Endodermal cell (in vitro differentiated cells): ENCODE data around the gene POM121L2. TPM values are rescaled to one million over a fixed set of nuclear protein-coding genes. Genes with fewer than 3 reads are reported as not detected.

ENCODE experiments used
- DNase-seq: peaks from one replicate; pipeline ENCODE4 v3.0.0-alpha.2; 2017
- H3K27ac ChIP-seq: 2 replicates; pipeline ENCODE4 v1.5.1; 2013; ENCODE audit warnings: mild to moderate bottlenecking, low read depth, low read length, moderate library complexity
- H3K27me3 ChIP-seq: 2 replicates; pipeline ENCODE4 v1.6.1; 2013; ENCODE audit warnings: mild to moderate bottlenecking, low read length, moderate library complexity; ENCODE audit not compliant: insufficient read depth, control insufficient read depth, poor library complexity, severe bottlenecking
- H3K36me3 ChIP-seq: 2 replicates; pipeline ENCODE4 v1.7.0; 2013; ENCODE audit warnings: mild to moderate bottlenecking, low read length, moderate library complexity; ENCODE audit not compliant: control insufficient read depth, insufficient read depth
- H3K4me1 ChIP-seq: one replicate; pipeline ENCODE4 v1.7.0; 2013; ENCODE audit warnings: low read length; ENCODE audit not compliant: control insufficient read depth, insufficient read depth
- H3K4me3 ChIP-seq: 2 replicates; pipeline ENCODE4 v1.5.1; 2013; ENCODE audit warnings: mild to moderate bottlenecking, low read length, moderate library complexity
- H3K9ac ChIP-seq: 2 replicates; pipeline ENCODE4 v1.6.1; 2013; ENCODE audit warnings: mild to moderate bottlenecking, low read length, moderate library complexity; ENCODE audit not compliant: poor library complexity, severe bottlenecking; ENCODE audit errors: extremely low read depth
- H3K9me3 ChIP-seq: 2 replicates; pipeline ENCODE4 v1.6.1; 2013; ENCODE audit warnings: mild to moderate bottlenecking, low read length, moderate library complexity; ENCODE audit not compliant: control insufficient read depth
- H3K27ac Mint-ChIP-seq: 2 replicates; pipeline ENCODE4 v1.8.0; 2020; ENCODE audit warnings: mixed read lengths
- H3K27me3 Mint-ChIP-seq: 2 replicates; pipeline ENCODE4 v1.8.0; 2021; ENCODE audit warnings: mild to moderate bottlenecking, mixed read lengths; ENCODE audit not compliant: insufficient read depth
- H3K36me3 Mint-ChIP-seq: 2 replicates; pipeline ENCODE4 v1.8.0; 2020; ENCODE audit warnings: low read depth, mixed read lengths
- H3K4me1 Mint-ChIP-seq: 2 replicates; pipeline ENCODE4 v1.8.0; 2020; ENCODE audit warnings: mixed read lengths
- H3K4me3 Mint-ChIP-seq: 2 replicates; pipeline ENCODE4 v1.8.0; 2020; ENCODE audit warnings: mild to moderate bottlenecking, moderate library complexity, mixed read lengths
- H3K9me3 Mint-ChIP-seq: 2 replicates; pipeline ENCODE4 v1.8.0; 2020; ENCODE audit warnings: mild to moderate bottlenecking, mixed read lengths
- WGBS, 2 experiments: methylation state at CpG; one replicate each; pipeline versions ENCODE4 v1.1.5 to v1.1.7; 2013; ENCODE audit warnings: missing lambda C conversion rate in 2 of 2, mixed read lengths in 1 of 2; ENCODE audit not compliant: insufficient coverage in 1 of 2, insufficient read length in 1 of 2; 5-methylcytosine and 5-hydroxymethylcytosine counted together
- total RNA-seq, 2 donors: library from RNA; stranded (reverse); fragmentation: NEBNext Ultra II Directional in 1 of 2; extraction: Animal tissue kit (Norgen Biotek cat#: 25700) in 1 of 2; gene quantifications; 2 replicates in 1 of 2; 3 replicates in 1 of 2; pipeline ENCODE4 v1.2.1, GENCODE V29; 2021
- TF ChIP-seq, protein P1 (sequence below): fragments of 200-600 bp; sonication (generic); conservative IDR thresholded peaks from 2 replicates; pipeline ENCODE4 v1.5.0; 2021; ENCODE audit warnings: antibody characterized with exemption, mild to moderate bottlenecking

POM121L2 gene
- total RNA-seq, 2 donors from 2014 or later = 0.20 TPM; not detected in 1

DNA sequence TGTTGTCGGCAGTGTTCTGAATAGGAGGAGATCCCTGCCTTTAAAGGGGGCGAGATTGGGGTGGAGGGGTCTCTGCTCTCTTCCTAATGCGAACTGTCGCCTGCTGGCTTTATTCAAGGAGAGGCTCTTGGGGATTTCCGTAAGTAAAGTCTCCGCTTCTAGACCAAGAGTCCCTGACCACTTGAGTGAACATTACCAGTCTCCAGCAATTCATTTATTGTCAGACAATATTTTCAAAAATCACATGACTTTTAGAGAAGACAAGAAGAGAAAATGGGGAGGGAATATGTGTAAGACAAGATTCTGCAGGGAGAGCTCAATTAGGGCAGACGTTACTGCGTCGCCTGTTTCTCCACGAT lies 21.2 kb downstream of the POM121L2 start:
- no peak for DNase-seq
- H3K36me3 ChIP-seq = no peaks in the 10 kb centered on the region
- peak overlapping the region; percentile 12 for H3K27ac Mint-ChIP-seq
- H3K36me3 Mint-ChIP-seq = no peaks in the 10 kb centered on the region
- peaks cover 61% of the 10 kb centered on the region for H3K27me3 ChIP-seq
- peaks cover 2% of the 10 kb centered on the region for H3K9me3 Mint-ChIP-seq
- peaks cover 64% of the 10 kb centered on the region for H3K27me3 Mint-ChIP-seq
- H3K4me1 Mint-ChIP-seq = peaks cover 34% of the 10 kb centered on the region
- TF ChIP-seq, protein P1, sequence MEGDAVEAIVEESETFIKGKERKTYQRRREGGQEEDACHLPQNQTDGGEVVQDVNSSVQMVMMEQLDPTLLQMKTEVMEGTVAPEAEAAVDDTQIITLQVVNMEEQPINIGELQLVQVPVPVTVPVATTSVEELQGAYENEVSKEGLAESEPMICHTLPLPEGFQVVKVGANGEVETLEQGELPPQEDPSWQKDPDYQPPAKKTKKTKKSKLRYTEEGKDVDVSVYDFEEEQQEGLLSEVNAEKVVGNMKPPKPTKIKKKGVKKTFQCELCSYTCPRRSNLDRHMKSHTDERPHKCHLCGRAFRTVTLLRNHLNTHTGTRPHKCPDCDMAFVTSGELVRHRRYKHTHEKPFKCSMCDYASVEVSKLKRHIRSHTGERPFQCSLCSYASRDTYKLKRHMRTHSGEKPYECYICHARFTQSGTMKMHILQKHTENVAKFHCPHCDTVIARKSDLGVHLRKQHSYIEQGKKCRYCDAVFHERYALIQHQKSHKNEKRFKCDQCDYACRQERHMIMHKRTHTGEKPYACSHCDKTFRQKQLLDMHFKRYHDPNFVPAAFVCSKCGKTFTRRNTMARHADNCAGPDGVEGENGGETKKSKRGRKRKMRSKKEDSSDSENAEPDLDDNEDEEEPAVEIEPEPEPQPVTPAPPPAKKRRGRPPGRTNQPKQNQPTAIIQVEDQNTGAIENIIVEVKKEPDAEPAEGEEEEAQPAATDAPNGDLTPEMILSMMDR = no peak
- H3K27ac ChIP-seq = no peak overlapping the region
- peak overlapping the region; percentile 68 for H3K4me3 Mint-ChIP-seq
- peaks cover 7% of the 10 kb centered on the region for H3K9me3 ChIP-seq
- peaks cover 3% of the 10 kb centered on the region for H3K4me1 ChIP-seq
- WGBS, 2 experiments = 14 to 38% methylated on average over 4 to 10 of the region's 10 CpGs
- H3K9ac ChIP-seq = peak overlapping the region; percentile 23
- peak overlapping the region; percentile 85 for H3K4me3 ChIP-seq

DNA sequence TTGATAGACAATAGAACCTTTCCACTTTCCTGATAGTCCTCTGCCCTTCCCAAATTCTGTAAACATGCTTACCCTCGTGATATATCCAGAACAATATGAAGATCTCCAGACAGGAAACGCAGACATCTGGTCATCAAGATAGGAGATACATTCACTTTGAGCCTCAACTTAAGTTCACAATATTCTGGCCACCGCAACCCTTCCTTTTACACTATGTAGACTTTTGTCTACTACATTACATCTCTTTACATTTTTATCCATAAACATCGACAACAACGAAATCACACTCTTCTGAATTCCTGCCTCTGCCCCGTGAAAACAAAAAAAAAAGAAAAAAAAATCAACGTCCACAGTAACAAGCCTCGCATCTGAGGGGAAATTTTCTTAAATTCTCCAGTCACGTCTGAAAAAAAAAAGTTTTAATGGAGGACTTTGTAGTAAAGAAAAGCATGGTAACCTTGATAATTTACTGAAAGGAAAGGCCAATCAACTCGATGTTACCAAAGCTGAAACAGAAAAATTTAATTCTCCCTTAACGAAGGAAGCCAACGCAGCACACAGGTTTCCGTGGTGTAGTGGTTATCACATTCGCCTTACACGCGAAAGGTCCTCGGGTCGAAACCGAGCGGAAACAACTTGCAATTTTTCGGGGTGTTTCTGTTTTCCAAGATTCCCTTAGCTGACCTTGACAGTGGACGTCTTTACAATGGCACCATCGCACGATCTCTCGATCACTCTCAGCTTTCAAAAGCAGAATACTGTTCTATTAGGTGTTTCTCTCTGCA lies 21.8 kb downstream of the POM121L2 start:
- H3K4me1 Mint-ChIP-seq = peaks cover 29% of the 10 kb centered on the region
- H3K27ac Mint-ChIP-seq = no peak overlapping the region
- Histone ChIP-seq H3K27me3 (peaks cover 67% of the 10 kb centered on the region), H3K36me3 (no peaks in the 10 kb centered on the region), H3K9me3 (peaks cover 12% of the 10 kb centered on the region), H3K4me3 (peak overlapping the region; percentile 85), H3K9ac (peak overlapping the region; percentile 23), H3K4me1 (peaks cover 3% of the 10 kb centered on the region), H3K27ac (no peak overlapping the region)
- peaks cover 66% of the 10 kb centered on the region for H3K27me3 Mint-ChIP-seq
- DNase-seq = peak; percentile 84
- peaks cover 2% of the 10 kb centered on the region for H3K9me3 Mint-ChIP-seq
- peak overlapping the region; percentile 68 for H3K4me3 Mint-ChIP-seq
- TF ChIP-seq, protein P1 = no peak
- H3K36me3 Mint-ChIP-seq = no peaks in the 10 kb centered on the region
- 9 to 15% methylated on average over 15 to 25 of the region's 25 CpGs for WGBS, 2 experiments

DNA sequence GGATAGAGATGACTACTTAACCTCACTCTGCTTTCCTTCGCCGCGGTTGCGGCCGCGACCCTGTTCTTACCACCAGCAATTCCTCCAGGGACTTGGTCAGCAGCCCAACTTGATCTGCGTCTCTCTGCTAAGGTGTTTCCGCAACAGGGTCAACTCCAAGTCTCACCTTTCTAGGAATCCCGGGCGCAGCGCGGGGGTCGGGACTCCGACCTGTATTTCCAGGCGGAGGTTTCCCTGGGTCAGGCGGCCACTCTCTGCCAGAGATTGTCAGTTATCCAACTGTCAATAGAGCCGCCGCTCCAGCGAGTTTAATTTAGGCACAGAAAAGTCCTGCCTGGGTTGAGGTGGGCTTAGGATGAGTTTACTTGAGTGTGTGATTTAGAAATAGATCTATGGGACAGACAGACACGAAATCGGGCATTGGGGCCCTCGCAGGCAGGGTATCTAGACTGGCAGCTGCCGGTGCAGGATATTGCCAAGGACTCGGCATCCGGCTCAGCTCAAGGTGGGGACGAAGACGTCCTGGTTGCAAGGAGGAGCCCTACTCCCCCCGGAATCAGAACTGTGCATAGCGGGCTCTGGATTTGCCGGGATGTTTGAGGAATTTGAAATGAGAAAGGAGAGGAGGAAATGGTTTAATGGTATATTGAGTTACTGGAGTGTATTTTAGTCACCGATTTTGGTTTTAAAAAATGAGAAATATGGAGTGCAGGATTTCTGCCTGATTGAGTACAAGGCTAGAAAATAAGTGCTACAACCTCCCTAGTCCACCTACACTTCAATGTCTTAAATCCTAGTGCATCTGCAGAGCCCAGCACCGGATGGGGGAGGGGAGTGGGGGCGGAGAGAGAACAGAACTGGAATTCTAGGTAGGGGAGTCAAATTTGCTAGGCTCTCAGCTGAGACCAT lies 23.7 kb downstream of the POM121L2 start:
- DNase-seq = peak; percentile 88

More for the DNA sequence above, 23.7 kb downstream of the POM121L2 start:
- 2% methylated on average over 23 to 33 of the region's 33 CpGs for whole genome bisulfite sequencing, 2 experiments
- Mint-ChIP-seq H3K27me3 (peaks cover 65% of the 10 kb centered on the region), H3K27ac (no peak overlapping the region), H3K4me3 (peak overlapping the region; percentile 69), H3K4me1 (peaks cover 26% of the 10 kb centered on the region), H3K9me3 (peaks cover 2% of the 10 kb centered on the region), H3K36me3 (no peaks in the 10 kb centered on the region)
- Histone ChIP-seq H3K4me1 (peaks cover 3% of the 10 kb centered on the region), H3K9me3 (peaks cover 13% of the 10 kb centered on the region), H3K27ac (no peak overlapping the region), H3K36me3 (no peaks in the 10 kb centered on the region), H3K4me3 (peak overlapping the region; percentile 88), H3K27me3 (peaks cover 86% of the 10 kb centered on the region), H3K9ac (peak overlapping the region; percentile 31)
- TF ChIP-seq, protein P1 = no peak
